Stimulated activated CD4-positive, alpha-beta T cell treated with anti-CD3 and anti-CD28 coated beads, TNF-alpha, amount 100 ng/mL, for 4 hours (primary cell): Measurements from ENCODE around the gene MAP3K5.
"Not testable (repeated sequence)": the region's sequence is repeated elsewhere in the genome, so short reads cannot be mapped to it uniquely, and the experiment has no call there.

Experiments used
- DNase-seq, 3 experiments: peaks; one replicate each; pipeline ENCODE4 v3.0.0-alpha.2; 2020; ENCODE audit warnings: low read depth in 3 of 3

MAP3K5 gene

GRCh38 chr6:136793363-136793762 lies 1.1 kb upstream of the MAP3K5 start:
- DNase-seq: no peak

DNA sequence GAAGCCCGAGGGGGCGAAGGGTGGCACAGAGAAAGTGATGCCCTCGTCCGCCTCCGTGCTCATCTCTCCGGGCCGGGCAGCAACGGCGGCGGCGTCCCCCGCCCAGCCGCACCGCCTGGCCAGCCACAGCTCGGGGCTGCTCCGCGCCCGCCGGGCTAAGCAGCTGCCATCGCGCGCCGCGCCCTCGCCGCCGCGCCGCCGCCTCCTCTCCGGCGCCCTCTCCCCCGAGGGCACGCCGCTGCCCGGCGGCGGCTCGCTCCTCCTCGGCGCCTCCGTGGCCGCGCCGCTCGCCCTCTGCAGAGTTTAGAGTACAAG lies 225 bp downstream of the MAP3K5 start:
- no peak for DNase-seq

DNA sequence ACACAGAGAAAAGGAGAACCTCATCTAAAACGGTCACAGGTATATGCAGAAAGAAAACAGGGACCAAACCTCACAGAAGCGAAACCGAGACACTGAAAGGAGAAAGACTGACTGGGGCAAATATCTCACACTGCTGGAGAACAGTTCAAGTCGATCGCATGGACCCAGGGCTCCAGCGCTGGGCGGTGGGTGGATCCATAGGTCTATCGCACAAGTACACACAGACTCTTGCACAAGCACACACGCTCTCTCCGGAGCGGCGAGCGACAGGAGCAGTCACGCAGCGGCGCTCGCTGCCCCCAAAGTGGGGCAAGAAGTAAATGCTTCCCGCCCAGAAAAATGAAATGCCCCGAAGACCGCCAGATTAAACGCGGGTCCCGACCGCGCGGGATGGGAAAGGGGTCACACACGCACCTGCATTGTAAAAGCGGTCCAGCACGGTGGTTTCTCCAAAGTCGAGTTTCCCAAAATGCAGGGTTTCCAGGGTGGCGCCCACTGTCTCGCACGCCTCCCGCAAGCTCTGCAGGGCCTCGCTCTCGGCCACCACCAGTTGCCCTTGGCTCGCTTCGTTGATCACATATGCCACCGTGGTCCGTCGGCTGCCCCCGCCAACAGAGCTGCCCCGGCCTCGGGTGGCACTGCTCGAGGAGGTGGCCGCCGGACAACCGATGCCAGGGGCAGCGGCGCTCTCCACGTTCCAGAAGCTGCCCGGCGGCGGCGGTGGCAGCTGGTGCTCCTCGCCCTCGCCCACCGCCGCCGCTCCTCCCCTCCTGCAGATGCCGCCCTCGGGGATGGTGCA lies 782 bp downstream of the MAP3K5 start:
- DNase-seq: peak in 2 of 3 experiments; percentile 24 to 40

DNA sequence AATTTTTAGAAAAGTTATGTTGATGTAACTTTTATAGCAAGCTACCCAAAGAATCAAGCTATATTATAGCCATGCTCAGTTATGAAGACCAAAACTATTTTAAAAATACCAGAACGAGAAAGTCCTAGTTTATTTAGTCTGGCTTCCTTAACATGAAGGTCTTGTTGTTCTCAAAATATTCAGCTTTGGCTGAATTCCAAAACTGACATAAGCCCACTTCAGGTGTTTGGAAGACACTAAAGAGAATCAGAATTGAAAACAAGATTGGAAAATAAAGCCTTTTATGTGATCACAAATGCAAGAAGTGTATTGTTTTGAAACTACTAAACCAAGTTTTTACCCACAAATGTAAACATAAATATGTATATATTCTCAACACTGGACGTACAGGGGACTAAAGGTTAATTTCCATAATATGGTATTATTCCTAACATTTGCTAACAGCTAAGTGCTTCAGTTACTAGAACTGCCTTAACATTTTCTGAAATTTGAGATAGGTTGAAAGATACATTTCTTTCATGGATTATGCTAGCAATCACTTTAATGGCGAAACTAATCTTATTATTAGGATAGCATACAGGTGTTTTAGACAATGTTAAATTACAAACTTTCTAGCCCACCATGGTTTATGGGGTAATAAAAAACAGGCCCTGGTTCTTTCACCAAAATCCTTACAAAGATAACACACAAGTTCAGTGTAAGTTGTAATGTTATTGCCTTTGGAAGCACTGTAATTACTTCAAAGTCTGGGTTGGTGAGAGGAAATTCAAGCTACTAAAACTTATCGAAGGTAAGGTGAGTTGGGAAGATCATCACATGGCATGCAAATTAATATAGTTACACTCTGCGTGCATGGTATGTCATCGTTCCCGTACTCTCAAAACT lies 1.6 kb downstream of the MAP3K5 start:
- DNase-seq: no peak

DNA sequence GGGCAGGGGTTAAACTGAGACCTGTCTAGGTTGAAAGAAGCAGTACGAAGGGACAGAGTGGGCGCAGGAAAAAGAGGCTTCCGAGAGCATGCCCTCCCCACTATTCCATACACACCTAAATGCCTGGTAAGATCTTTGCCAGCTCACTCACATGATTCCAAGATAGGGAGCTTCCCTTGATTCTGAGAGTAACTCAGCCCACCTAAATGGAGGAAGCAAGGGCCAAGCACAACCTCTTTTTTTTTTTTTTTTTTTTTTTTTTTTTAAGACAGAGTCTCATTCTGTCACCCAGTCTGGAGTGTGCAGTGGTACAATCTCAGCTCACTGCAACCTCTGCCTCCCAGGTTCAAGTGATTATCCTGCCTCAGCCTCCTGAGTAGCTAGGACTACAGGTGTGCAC lies 2.8 kb downstream of the MAP3K5 start:
- DNase-seq: not testable (repeated sequence)

DNA sequence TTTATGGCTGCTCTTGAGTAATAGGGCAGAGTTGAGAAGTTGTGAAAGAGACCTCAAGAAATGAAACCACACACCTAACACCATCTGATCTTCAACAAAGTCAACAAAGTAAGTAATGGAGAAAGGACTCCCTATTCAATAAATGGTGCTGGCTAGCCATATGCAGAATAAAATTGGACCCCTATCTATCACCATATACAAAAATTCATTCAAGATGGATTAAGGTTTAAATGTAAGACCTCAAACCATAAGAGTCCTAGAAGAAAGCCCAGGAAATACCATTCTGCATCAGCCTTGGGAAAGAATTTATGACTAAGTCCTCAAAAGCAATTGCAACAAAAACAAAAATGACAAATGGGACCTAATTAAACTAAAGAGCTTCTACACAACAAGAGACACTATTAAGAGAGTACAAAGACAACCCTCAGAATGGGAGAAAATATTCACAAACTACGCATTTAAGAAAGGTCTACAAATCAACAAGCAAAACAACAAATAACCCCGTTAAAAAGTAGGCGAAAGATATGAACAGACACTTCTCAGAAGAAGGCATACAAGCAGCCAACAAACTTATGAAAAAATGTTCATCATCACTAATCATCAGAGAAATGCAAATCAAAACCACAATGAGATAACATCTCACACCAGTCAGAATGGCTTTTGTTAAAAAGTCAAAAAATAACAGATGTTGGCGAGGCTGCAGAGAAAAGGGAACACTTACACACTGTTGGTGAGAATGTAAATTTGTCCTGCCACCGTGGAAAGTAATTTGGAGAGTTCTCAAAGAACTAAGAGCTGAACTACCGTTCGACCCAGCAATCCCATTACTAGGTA lies 4.0 kb downstream of the MAP3K5 start:
- DNase-seq: no peak

DNA sequence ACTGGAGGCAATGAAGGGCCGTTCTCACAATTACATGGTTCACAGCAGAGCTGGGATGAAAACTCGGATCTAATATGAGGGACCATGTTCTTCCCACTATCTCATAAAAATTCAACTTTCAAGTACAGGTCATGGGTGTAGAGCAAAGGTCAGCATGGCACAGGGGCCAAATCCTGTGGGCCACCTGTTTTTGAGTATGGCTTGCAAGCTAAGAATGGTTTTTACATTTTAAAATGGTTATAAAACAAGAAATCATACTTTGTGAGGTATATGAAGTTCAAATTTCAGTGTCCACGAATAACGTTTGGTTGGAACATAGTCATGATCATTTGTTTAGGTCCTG lies 4.6 kb downstream of the MAP3K5 start:
- no peak for DNase-seq

- DNase-seq: no peak
Measured at GRCh38 chr6:136786658-136787057, 5.6 kb downstream of the MAP3K5 start.

- DNase-seq: no peak
Measured at GRCh38 chr6:136784910-136785746, 7.1 kb downstream of the MAP3K5 start.

DNA sequence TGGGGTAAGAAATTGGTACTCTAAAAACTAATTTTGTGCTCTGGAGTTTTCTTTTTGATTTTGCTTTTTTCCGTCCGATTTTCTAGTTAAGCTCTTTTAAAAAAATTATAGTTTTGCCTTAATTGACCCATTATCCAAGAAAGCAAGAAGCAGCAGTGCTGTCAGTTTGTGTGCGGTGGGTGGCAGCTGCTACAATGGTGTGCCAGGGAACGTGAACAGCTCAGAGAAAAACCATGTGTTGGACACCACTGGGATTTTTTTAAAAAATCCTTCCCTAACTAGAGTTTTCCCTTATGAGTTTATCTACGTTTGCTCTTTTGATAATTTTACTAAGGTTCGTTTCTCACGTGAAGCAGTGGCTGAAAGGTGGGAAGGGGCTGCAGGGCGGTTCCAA lies 8.0 kb downstream of the MAP3K5 start:
- no peak for DNase-seq

GRCh38 chr6:136783495-136784270 lies 8.6 kb downstream of the MAP3K5 start:
- DNase-seq: no peak

DNA sequence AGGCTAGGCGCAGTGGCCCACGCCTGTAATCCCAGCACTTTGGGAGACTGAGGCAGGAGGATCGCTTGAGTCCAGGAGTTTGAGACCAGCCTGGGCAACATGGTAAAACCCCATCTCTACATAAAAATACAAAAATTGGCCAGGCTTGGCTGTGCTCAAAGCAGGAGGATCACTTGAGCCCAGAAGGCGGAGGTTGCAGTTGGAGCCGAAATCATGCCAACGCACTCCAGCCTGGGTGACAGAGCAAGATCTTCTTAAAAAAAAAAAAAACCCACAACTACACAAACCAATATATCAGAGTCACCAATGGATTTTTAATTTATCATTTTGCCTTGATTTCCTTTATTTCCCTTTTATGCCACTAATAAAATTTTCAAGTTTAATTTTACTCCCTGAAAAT lies 9.3 kb downstream of the MAP3K5 start:
- no peak for DNase-seq

DNA sequence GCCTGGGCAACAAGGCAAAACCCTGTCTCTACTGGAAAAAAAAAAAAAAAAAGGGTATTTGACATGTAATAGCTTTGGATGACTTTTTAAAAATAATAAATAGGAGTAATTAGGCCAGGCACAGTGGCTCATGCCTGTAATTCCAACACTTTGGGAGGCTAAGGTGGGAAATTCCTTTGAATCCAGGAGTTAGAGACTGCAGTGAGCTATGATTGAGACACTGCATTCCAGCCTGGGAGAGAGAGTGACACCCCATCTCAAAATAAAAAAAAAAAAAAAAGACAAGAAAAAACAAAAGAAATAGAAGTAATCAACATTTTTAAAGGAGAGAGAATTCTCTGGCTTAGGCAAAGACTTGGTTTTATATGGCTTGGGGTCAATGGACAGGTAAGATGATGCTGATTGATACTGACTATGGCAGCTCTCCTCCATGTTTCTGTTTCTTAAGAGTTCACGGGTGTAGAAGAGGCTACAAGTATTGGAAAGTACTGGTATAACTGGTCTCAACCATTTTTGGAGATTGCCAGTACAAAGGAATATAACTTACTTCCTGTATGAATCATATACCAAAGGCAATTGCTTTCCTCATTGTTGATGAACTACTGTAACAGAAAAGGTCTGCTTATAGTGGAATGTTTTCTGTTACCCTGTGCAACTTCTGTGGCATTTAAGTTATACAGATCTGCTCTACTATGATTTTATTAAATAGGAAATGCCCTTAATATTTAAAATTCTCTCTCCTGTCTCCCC lies 10.1 kb downstream of the MAP3K5 start:
- no peak for DNase-seq

GRCh38 chr6:136780972-136781371 lies 11.3 kb downstream of the MAP3K5 start:
- no peak for DNase-seq

DNA sequence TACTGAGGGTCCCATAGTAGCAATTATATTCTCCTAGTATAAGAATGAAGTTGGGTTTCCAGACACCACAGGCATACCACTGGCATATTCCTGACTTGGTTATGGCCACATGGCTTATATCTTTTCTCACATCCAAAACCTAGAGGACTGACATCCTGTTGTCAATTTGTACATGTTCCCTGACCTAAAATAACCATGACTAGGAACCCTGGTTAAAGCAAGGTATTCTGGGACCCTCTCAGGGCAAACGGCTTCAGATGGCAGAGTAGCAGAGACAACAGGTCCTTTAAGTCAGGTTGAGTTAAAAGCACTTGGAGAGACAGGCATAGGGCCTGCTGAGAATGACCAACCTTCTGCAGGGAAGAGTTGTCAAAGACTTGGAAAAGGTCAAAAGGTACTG lies 12.6 kb downstream of the MAP3K5 start:
- DNase-seq: no peak

- no peak for DNase-seq
Measured at GRCh38 chr6:136777651-136778050, 14.6 kb downstream of the MAP3K5 start.

DNA sequence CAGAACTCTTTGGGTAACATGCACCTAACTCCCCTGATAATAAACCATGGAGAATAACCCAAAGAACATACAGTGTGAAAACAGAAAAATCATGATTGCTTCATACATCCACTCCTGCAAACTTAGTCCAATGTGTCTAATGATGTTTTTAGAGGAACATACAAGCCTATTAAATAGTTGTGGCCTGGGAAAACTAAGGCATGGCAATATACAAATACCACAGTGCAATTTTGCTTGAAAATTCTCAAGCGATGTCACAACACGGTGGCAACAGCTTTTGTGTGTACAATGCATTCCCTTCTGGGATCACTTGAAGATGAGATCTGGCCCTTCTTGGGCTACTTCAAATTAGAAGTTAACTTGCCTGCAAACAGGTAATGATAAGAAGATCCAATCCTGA lies 16.7 kb downstream of the MAP3K5 start:
- DNase-seq: no peak

- no peak for DNase-seq
Measured at GRCh38 chr6:136775081-136775480, 17.2 kb downstream of the MAP3K5 start.

DNA sequence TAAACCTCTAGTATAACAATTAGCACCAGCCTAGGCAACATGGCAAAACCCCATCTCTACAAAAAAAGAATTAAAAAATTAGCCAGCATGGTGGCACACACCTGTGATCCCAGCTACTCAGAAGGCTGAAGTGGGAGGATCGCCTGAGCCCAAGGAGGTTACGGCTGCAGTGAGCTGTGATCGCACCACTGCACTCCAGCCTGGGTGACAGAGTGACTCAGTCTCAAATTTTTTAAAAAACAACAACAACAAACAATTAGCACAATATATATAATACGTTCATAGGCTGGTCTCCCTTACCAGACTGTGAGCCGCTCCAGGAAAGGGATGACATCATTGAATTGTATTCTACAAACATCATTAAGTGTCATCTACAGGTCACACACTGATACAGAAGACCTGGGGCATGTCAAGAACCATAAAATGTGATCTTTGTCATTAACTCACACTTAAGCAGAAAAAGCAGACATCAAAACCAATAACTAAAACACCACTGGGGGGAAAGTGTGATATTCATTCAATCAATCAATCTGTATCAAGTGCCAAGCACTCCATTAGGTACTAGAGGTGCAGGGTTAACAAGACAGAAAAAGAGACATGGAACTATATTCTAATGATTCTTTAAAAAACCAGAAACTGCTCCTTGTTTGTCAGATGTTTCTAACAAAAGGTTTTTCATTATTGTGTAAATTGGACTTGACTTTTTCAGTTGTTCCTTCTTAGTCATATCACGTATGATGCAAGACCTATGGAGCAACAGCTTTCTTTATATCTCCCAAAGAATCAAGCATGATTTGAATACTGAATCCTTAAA lies 17.8 kb downstream of the MAP3K5 start:
- DNase-seq: no peak
